ENCODE measurements around the gene CMC2. TPM values are rescaled to one million over a fixed set of nuclear protein-coding genes. Genes with fewer than 3 reads are reported as not detected.

The CMC2 gene
- total RNA-seq, 1 donor from 2014 or later = 46.6 TPM

- Histone ChIP-seq H3K27me3 (ENCODE audit: low read depth) (no peaks in the 10 kb centered on the region), H3K27ac (no peak overlapping the region), H3K9me3 (no peaks in the 10 kb centered on the region), H3K36me3 (no peaks in the 10 kb centered on the region), H3K4me1 (no peaks in the 10 kb centered on the region), H3K4me3 (no peak overlapping the region)
- ATAC-seq = no peak
- DNase-seq = no peak
- intact Hi-C loops (cut with DNase I) = no loop called here
- TF ChIP-seq CTCF (IDR thresholded peaks at IDR 0.05) = no peak
Observed at GRCh38 chr16:80966617-80967016, 40.1 kb downstream of the CMC2 start.

GRCh38 chr16:80964351-80964750, 42.3 kb downstream of the CMC2 start:
- DNase-seq = no peak
- no peak for TF ChIP-seq CTCF (IDR thresholded peaks at IDR 0.05)
- intact Hi-C loops (cut with DNase I) = no loop called here
- Histone ChIP-seq H3K27ac (no peak overlapping the region), H3K9me3 (peaks cover 10% of the 10 kb centered on the region), H3K27me3 (ENCODE audit: low read depth) (no peaks in the 10 kb centered on the region), H3K4me1 (no peaks in the 10 kb centered on the region), H3K36me3 (no peaks in the 10 kb centered on the region), H3K4me3 (no peak overlapping the region)
- ATAC-seq = no peak

GRCh38 chr16:80962879-80963278, 43.8 kb downstream of the CMC2 start:
- Histone ChIP-seq H3K4me3 (no peak overlapping the region), H3K27me3 (ENCODE audit: low read depth) (no peaks in the 10 kb centered on the region), H3K27ac (no peak overlapping the region), H3K9me3 (peaks cover 20% of the 10 kb centered on the region), H3K4me1 (no peaks in the 10 kb centered on the region), H3K36me3 (no peaks in the 10 kb centered on the region)
- DNase-seq = no peak
- TF ChIP-seq CTCF (IDR thresholded peaks at IDR 0.05) = no peak
- intact Hi-C loops (cut with DNase I) = no loop called here
- no peak for ATAC-seq

- Histone ChIP-seq H3K27ac (no peak overlapping the region), H3K36me3 (no peaks in the 10 kb centered on the region), H3K27me3 (ENCODE audit: low read depth) (no peaks in the 10 kb centered on the region), H3K4me3 (no peak overlapping the region), H3K9me3 (peaks cover 31% of the 10 kb centered on the region), H3K4me1 (no peaks in the 10 kb centered on the region)
- ATAC-seq (no peak), DNase-seq (no peak)
- TF ChIP-seq CTCF (IDR thresholded peaks at IDR 0.05) = no peak
- intact Hi-C loops (cut with DNase I) = no loop called here
Observed at GRCh38 chr16:80958284-80958683, 48.4 kb downstream of the CMC2 start.

GRCh38 chr16:80954985-80955384, 51.7 kb downstream of the CMC2 start:
- intact Hi-C loops (cut with DNase I) = no loop called here
- Histone ChIP-seq H3K4me3 (no peak overlapping the region), H3K4me1 (no peaks in the 10 kb centered on the region), H3K27me3 (ENCODE audit: low read depth) (no peaks in the 10 kb centered on the region), H3K27ac (no peak overlapping the region), H3K9me3 (peaks cover 27% of the 10 kb centered on the region), H3K36me3 (no peaks in the 10 kb centered on the region)
- DNase-seq = no peak
- no peak for ATAC-seq
- TF ChIP-seq CTCF (IDR thresholded peaks at IDR 0.05) = no peak
